Measurements from ENCODE around the gene ELF3. TPM values are rescaled to one million over a fixed set of nuclear protein-coding genes. Genes with fewer than 3 reads are reported as not detected.

Gene ELF3
- total RNA-seq, 1 donor from 2014 or later, result 128 TPM

DNA sequence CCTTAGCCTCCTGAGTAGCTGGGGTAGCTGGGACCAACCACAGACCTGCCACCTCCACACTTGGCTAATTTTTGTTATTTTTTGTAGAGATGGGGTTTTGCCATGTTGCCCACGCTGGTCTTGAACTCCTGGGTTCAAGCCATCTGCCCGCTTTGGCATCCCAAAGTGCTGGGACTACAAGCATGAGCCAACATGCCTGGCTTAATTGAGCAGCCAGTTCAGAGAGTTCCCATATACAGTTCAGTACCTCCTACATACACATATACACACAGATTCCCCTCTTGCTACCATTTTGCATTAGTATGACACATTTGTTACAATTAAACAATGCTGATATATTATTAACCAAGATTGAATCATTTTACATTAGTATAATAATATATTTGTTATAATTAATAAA, 25.0 kb upstream of the ELF3 start:
- TF ChIP-seq, protein P1, sequence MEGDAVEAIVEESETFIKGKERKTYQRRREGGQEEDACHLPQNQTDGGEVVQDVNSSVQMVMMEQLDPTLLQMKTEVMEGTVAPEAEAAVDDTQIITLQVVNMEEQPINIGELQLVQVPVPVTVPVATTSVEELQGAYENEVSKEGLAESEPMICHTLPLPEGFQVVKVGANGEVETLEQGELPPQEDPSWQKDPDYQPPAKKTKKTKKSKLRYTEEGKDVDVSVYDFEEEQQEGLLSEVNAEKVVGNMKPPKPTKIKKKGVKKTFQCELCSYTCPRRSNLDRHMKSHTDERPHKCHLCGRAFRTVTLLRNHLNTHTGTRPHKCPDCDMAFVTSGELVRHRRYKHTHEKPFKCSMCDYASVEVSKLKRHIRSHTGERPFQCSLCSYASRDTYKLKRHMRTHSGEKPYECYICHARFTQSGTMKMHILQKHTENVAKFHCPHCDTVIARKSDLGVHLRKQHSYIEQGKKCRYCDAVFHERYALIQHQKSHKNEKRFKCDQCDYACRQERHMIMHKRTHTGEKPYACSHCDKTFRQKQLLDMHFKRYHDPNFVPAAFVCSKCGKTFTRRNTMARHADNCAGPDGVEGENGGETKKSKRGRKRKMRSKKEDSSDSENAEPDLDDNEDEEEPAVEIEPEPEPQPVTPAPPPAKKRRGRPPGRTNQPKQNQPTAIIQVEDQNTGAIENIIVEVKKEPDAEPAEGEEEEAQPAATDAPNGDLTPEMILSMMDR (IDR thresholded peaks at IDR 0.05; ENCODE audit: insufficient read depth, low read length, poor library complexity, severe bottlenecking), result no peak
- H3K4me3 ChIP-seq (ENCODE audit: low read depth, low read length), result no peak overlapping the region
- no peaks in the 10 kb centered on the region for H3K36me3 ChIP-seq (ENCODE audit: control insufficient read depth, insufficient read depth, low read length)
- DNase-seq (ENCODE audit: low read depth), result no peak
- no peaks in the 10 kb centered on the region for H3K27me3 ChIP-seq (ENCODE audit: control insufficient read depth, insufficient read depth, low read length)

DNA sequence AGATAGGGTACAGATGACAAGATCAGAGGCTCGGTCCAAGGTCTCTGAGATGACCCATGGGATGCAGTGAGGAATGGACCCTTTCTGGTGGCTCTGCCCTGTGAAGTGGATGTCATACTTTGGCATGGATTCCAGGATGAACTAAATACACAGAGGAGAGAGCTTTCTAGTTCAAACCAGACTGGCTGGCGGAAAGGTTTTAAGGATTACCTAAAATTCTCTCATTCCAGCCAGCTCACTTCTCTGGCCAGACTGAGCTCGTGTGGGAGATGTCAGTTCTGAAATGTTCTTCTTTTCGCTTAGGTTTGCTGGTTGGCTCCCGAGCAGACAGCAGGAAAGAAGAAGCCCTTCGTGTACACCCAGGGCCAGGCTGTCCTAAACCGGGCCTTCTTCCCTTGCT, 21.8 kb upstream of the ELF3 start:
- Histone ChIP-seq H3K36me3 (ENCODE audit: control insufficient read depth, insufficient read depth, low read length) (no peaks in the 10 kb centered on the region), H3K4me3 (ENCODE audit: low read depth, low read length) (no peak overlapping the region), H3K27me3 (ENCODE audit: control insufficient read depth, insufficient read depth, low read length) (no peaks in the 10 kb centered on the region)
- TF ChIP-seq, protein P1 (IDR thresholded peaks at IDR 0.05; ENCODE audit: insufficient read depth, low read length, poor library complexity, severe bottlenecking), result no peak
- DNase-seq (ENCODE audit: low read depth), result no peak

DNA sequence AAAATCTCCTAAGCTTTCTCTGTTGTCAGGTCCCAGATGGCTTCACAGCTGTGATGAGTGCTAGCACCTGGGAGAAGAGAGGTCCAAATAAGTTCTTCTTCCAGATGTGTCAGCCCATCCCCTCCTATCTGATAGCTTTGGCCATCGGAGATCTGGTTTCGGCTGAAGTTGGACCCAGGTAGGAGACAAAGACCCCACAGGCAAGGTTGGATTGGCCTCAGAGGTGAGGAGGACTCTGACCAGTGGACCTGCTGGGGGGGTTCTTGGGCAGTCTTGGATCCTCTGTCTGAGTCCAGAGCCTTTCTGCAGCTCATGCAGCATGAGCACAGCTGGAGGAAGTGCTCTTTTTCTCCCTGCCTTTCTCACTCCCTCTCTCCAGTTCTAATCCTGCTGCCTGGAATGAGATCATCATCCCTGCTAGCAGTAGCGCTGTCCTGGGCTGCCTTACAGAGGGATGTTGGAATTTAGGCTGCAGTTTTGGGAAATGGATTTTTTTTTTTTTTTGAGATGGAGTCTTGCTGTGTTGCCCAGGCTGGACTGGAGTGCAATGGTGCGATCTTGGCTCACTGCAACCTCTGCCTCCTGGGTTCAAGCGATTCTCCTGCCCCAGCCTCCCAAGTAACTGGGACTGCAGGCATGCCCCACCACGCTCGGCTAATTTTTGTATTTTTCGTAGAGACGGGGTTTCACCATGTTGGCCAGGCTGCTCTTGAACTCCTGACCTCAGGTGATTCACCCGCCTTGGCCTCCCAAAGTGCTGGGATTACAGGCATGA, 20.8 kb upstream of the ELF3 start:
- no peaks in the 10 kb centered on the region for H3K27me3 ChIP-seq (ENCODE audit: control insufficient read depth, insufficient read depth, low read length)
- H3K36me3 ChIP-seq (ENCODE audit: control insufficient read depth, insufficient read depth, low read length), result no peaks in the 10 kb centered on the region
- TF ChIP-seq, protein P1 (IDR thresholded peaks at IDR 0.05; ENCODE audit: insufficient read depth, low read length, poor library complexity, severe bottlenecking), result no peak
- H3K4me3 ChIP-seq (ENCODE audit: low read depth, low read length), result no peak overlapping the region
- DNase-seq (ENCODE audit: low read depth), result no peak

DNA sequence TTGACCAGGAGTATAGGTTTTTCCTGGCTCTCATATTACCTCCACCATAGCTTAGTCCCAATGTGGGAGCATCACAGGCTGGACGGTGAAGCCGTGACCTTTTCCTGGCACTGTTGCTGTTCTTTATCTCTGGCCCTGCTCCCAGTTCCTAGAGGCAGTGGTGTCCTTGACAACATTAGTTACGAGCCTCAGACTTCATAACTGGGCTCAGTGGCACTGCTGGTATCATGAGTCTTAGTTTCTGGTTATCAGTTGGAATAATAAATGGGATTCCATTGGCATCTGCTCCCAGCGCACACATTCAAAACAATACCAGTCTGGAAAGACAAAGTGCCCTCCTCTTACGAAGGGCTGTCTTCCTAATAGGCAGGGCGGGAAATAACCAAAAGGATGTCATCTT, 20.0 kb upstream of the ELF3 start:
- TF ChIP-seq, protein P1 (IDR thresholded peaks at IDR 0.05; ENCODE audit: insufficient read depth, low read length, poor library complexity, severe bottlenecking), result no peak
- peaks cover 1% of the 10 kb centered on the region for H3K36me3 ChIP-seq (ENCODE audit: control insufficient read depth, insufficient read depth, low read length)
- no peaks in the 10 kb centered on the region for H3K27me3 ChIP-seq (ENCODE audit: control insufficient read depth, insufficient read depth, low read length)
- H3K4me3 ChIP-seq (ENCODE audit: low read depth, low read length), result no peak overlapping the region
- DNase-seq (ENCODE audit: low read depth), result no peak

DNA sequence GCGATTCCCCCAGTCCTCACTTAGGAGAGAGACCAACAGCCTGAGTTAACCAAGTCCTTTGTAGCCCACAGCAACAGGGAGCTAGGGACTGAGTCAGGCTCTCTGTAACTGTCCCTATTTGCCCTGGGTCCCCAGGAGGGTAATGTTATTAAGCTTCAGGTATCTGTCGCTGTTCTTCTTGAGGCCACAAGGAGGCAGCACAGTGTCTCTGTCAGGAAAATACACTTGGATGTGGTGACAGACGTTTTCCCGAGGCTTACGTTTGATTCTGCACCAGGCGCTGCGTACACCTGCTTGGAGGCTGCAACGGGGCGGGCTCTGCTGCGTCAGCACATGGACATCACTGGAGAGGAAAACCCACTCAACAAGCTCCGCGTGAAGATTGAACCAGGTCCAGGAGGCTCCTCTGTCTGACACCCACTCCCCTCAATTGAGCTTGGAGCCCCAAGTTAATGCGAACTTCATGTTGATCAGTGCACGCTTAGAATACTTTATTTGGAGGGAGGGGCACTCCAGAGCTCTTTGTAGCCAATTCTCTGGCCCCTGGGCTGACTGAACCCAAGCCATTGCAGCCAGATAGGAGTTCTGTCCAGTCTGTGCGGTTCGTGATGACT, 10.7 kb upstream of the ELF3 start:
- H3K4me3 ChIP-seq (ENCODE audit: low read depth, low read length), result no peak overlapping the region
- H3K27me3 ChIP-seq (ENCODE audit: control insufficient read depth, insufficient read depth, low read length), result no peaks in the 10 kb centered on the region
- peaks cover 3% of the 10 kb centered on the region for H3K36me3 ChIP-seq (ENCODE audit: control insufficient read depth, insufficient read depth, low read length)
- no peak for DNase-seq (ENCODE audit: low read depth)
- TF ChIP-seq, protein P1 (IDR thresholded peaks at IDR 0.05; ENCODE audit: insufficient read depth, low read length, poor library complexity, severe bottlenecking), result peak; percentile 83
